OCI-M2 (cell line): ENCODE data around the gene MRPS10.
"Not testable (repeated sequence)": the region's sequence is repeated elsewhere in the genome, so short reads cannot be mapped to it uniquely, and the experiment has no call there.

Source experiments
- DNase-seq: peaks from one replicate; lab custom pipeline; 2025; ENCODE audit not compliant: unreplicated experiment; lab: John Stamatoyannopoulos, UW

MRPS10 gene

GRCh38 chr6:42211726-42212125, 5.9 kb downstream of the MRPS10 start:
- no peak for DNase-seq

- no peak for DNase-seq
Observed at GRCh38 chr6:42210551-42210950, 7.1 kb downstream of the MRPS10 start.

GRCh38 chr6:42207559-42207958, 10.1 kb downstream of the MRPS10 start:
- not testable (repeated sequence) for DNase-seq

- no peak for DNase-seq
Observed at GRCh38 chr6:42204768-42205282, 12.8 kb downstream of the MRPS10 start.

- no peak for DNase-seq
Observed at GRCh38 chr6:42203183-42203582, 14.5 kb downstream of the MRPS10 start.

GRCh38 chr6:42202131-42202915, 15.3 kb downstream of the MRPS10 start:
- DNase-seq = not testable (repeated sequence)

- no peak for DNase-seq
Observed at GRCh38 chr6:42201382-42201781, 16.3 kb downstream of the MRPS10 start.

- no peak for DNase-seq
Observed at GRCh38 chr6:42200035-42200434, 17.6 kb downstream of the MRPS10 start.

GRCh38 chr6:42199106-42199981, 18.3 kb downstream of the MRPS10 start:
- DNase-seq = no peak

- DNase-seq = no peak
Observed at GRCh38 chr6:42197555-42198362, 19.9 kb downstream of the MRPS10 start.

GRCh38 chr6:42195415-42195814, 22.2 kb downstream of the MRPS10 start:
- DNase-seq = no peak

GRCh38 chr6:42194056-42194455, 23.6 kb downstream of the MRPS10 start:
- DNase-seq = no peak

- DNase-seq = no peak
Observed at GRCh38 chr6:42193491-42193894, 24.2 kb downstream of the MRPS10 start.

GRCh38 chr6:42192385-42192784, 25.3 kb downstream of the MRPS10 start:
- DNase-seq = not testable (repeated sequence)

- DNase-seq = no peak
Observed at GRCh38 chr6:42190554-42191183, 27.0 kb downstream of the MRPS10 start.

GRCh38 chr6:42188406-42188805, 29.3 kb downstream of the MRPS10 start:
- no peak for DNase-seq

- DNase-seq = no peak
Observed at GRCh38 chr6:42185597-42185996, 32.1 kb downstream of the MRPS10 start.

- no peak for DNase-seq
Observed at GRCh38 chr6:42184475-42184874, 33.2 kb downstream of the MRPS10 start.

GRCh38 chr6:42182101-42182500, 35.6 kb downstream of the MRPS10 start:
- no peak for DNase-seq

GRCh38 chr6:42179945-42180313, 37.7 kb downstream of the MRPS10 start:
- no peak for DNase-seq
